GM12878 (cell line): Measurements from ENCODE around the gene RNLS. TPM values are rescaled to one million over a fixed set of nuclear protein-coding genes. Genes with fewer than 3 reads are reported as not detected.

ENCODE experiments used
- ASH2L ChIP-seq: fragments of 300-600, 200-600 bp; sonication (generic); IDR thresholded peaks from 2 replicates; pipeline ENCODE4 v1.6.1; 2017; ENCODE audit warnings: low read depth, mild to moderate bottlenecking, borderline replicate concordance
- ATF3 ChIP-seq: IDR thresholded peaks from 2 replicates; pipeline ENCODE4 v1.6.1; 2011; ENCODE audit warnings: low read depth, mild to moderate bottlenecking, low read length, moderate library complexity, borderline replicate concordance; ENCODE audit errors: extremely low read depth
- ATF7 ChIP-seq: fragments of 450-650 bp; IDR thresholded peaks from 2 replicates; pipeline ENCODE4 v1.6.1; 2016; ENCODE audit warnings: low read depth, mild to moderate bottlenecking
- CBX3 ChIP-seq: fragments of 200-600 bp; sonication (generic); IDR thresholded peaks from 2 replicates; pipeline ENCODE4 v1.6.1; 2016; ENCODE audit warnings: low read depth, borderline replicate concordance
- CHD1 ChIP-seq: IDR thresholded peaks from 2 replicates; pipeline ENCODE4 v1.6.1; 2012; ENCODE audit warnings: low read depth, low read length, improper control_type of control experiment
- E2F4 ChIP-seq: IDR thresholded peaks from 2 replicates; pipeline ENCODE4 v1.6.1; 2012; ENCODE audit warnings: low read depth, low read length, improper control_type of control experiment
- FOS ChIP-seq: IDR thresholded peaks from 3 replicates; pipeline ENCODE4 v1.6.1; 2011; ENCODE audit warnings: borderline replicate concordance; ENCODE audit not compliant: insufficient read length; ENCODE audit errors: extremely low read depth
- FOXM1 ChIP-seq: IDR thresholded peaks from 2 replicates; pipeline ENCODE4 v1.6.1; 2012; ENCODE audit warnings: low read depth, mild to moderate bottlenecking, inconsistent platforms, low read length, moderate library complexity
- GATAD2B ChIP-seq: fragments of 450-650 bp; conservative IDR thresholded peaks from 2 replicates; pipeline ENCODE4 v1.6.1; 2017; ENCODE audit warnings: low read depth, mild to moderate bottlenecking, moderate library complexity
- IRF5 ChIP-seq: fragments of 450-650 bp; IDR thresholded peaks from 2 replicates; pipeline ENCODE4 v1.6.1; 2017; ENCODE audit warnings: borderline replicate concordance
- JUNB ChIP-seq: IDR thresholded peaks from 2 replicates; pipeline ENCODE4 v1.6.1; 2016; ENCODE audit warnings: antibody characterized with exemption, mild to moderate bottlenecking
- KDM1A ChIP-seq: fragments of 200-600 bp; sonication (generic); IDR thresholded peaks from 2 replicates; pipeline ENCODE4 v1.6.1; 2016; ENCODE audit warnings: borderline replicate concordance
- MAX ChIP-seq: IDR thresholded peaks from 2 replicates; pipeline ENCODE4 v1.6.1; 2012; ENCODE audit warnings: low read depth, low read length, improper control_type of control experiment
- MTA3 ChIP-seq: IDR thresholded peaks from 2 replicates; pipeline ENCODE4 v1.6.1; 2012; ENCODE audit warnings: low read length, inconsistent platforms, borderline replicate concordance
- MXI1 ChIP-seq: fragments of 150-350 bp; IDR thresholded peaks from 2 replicates; pipeline ENCODE4 v1.6.1; 2011; ENCODE audit warnings: low read depth, mild to moderate bottlenecking, inconsistent platforms, low read length, improper control_type of control experiment
- MYC ChIP-seq: IDR thresholded peaks from 2 replicates; pipeline ENCODE4 v1.6.1; 2011; ENCODE audit warnings: mild to moderate bottlenecking, low read length, moderate library complexity, inconsistent platforms; ENCODE audit not compliant: insufficient read depth, insufficient replicate concordance, insufficient read length, severe bottlenecking
- NFIC ChIP-seq: IDR thresholded peaks from 2 replicates; pipeline ENCODE4 v1.6.1; 2012; ENCODE audit warnings: low read depth, mild to moderate bottlenecking, inconsistent platforms, low read length, moderate library complexity
- NFXL1 ChIP-seq: fragments of 450-650 bp; IDR thresholded peaks from 2 replicates; pipeline ENCODE4 v1.6.1; 2017; ENCODE audit warnings: antibody characterized with exemption, mild to moderate bottlenecking, borderline replicate concordance
- REST ChIP-seq: IDR thresholded peaks from 2 replicates; pipeline ENCODE4 v1.6.1; 2012; ENCODE audit warnings: mild to moderate bottlenecking, low read depth, low read length
- SKIL ChIP-seq: fragments of 450-650 bp; IDR thresholded peaks from 2 replicates; pipeline ENCODE4 v1.6.1; 2017; ENCODE audit warnings: mild to moderate bottlenecking, low read depth, inconsistent platforms; ENCODE audit not compliant: poor library complexity, severe bottlenecking
- SMAD1 ChIP-seq: fragments of 450-650 bp; IDR thresholded peaks from 2 replicates; pipeline ENCODE4 v1.6.1; 2018; ENCODE audit warnings: mild to moderate bottlenecking, low read depth; ENCODE audit not compliant: partially characterized antibody
- SMC3 ChIP-seq: IDR thresholded peaks from 2 replicates; pipeline ENCODE4 v1.6.1; 2011; ENCODE audit warnings: low read length, improper control_type of control experiment, borderline replicate concordance
- ZSCAN29 ChIP-seq: fragments of 450-650 bp; IDR thresholded peaks from 2 replicates; pipeline ENCODE4 v1.6.1; 2017; ENCODE audit warnings: mild to moderate bottlenecking, moderate library complexity
- polyA plus RNA-seq, 11 experiments: library from polyadenylated mRNA; depleted of rRNA in 4 of 11; unstranded in 6 of 11; stranded (reverse) in 5 of 11; fragments of >200 nt; fragmentation: Nextera tagmentation in 4 of 11; fragmentation: Illumina TruSeq in 1 of 11; extraction: Ambion mirVana in 4 of 11; extraction: Trizol in 1 of 11; gene quantifications; 1 replicate in 1 of 11; 2 replicates in 10 of 11; pipeline versions ENCODE4 v1.2.1 to v1.2.3, GENCODE V29; 2011 to 2016; ENCODE audit warnings: inconsistent platforms in 2 of 11, missing spikeins in 2 of 11, low read depth in 1 of 11
- total RNA-seq, 4 experiments: library from RNA; depleted of rRNA in 3 of 4; stranded (reverse); fragments of >200 nt in 3 of 4; fragmentation: Illumina TruSeq in 1 of 4; extraction: Trizol in 1 of 4; gene quantifications; 2 replicates each; pipeline versions ENCODE4 v1.2.1 to v1.2.3, GENCODE V29; 2013 to 2021

Gene RNLS
- total and polyA plus RNA-seq, 10 of the 15 experiments (the other 5 are each of a cell fraction or from before 2014, with no cell fraction given), result 3.4 to 6.7 (median 4.6) TPM

GRCh38 chr10:88598055-88598454 is 14.9 kb upstream of the RNLS start (continued):
- no peak for TF ChIP-seq NFXL1
- TF ChIP-seq IRF5, result no peak
- no peak for TF ChIP-seq CBX3
- peak; percentile 63; the same call in 1 of the 2 replicates for TF ChIP-seq ATF7
- no peak for TF ChIP-seq ZSCAN29
- TF ChIP-seq ASH2L, result no peak
- peak; percentile 27; the same call in 1 of the 2 replicates for TF ChIP-seq NFIC
- TF ChIP-seq FOS, result no peak
- no peak for TF ChIP-seq GATAD2B
- TF ChIP-seq ATF3, result no peak
- no peak for TF ChIP-seq KDM1A
- TF ChIP-seq FOXM1, result no peak
- TF ChIP-seq SMAD1, result no peak
- TF ChIP-seq SKIL, result no peak
- TF ChIP-seq E2F4, result no peak
- no peak for TF ChIP-seq MTA3
- TF ChIP-seq MAX, result no peak
- 0 out of 2 replicates have a peak, but pooled peaks have one; percentile 18 for TF ChIP-seq JUNB
- no peak for TF ChIP-seq MYC
- no peak for TF ChIP-seq REST
- no peak for TF ChIP-seq MXI1
- no peak for TF ChIP-seq CHD1
- no peak for TF ChIP-seq SMC3
